Measurements from ENCODE around the gene DNAH14.

GRCh38 chr1:225260319-225260718 lies 330.8 kb downstream of the DNAH14 start:
- TF ChIP-seq CTCF (IDR thresholded peaks at IDR 0.05) (no peak), POLR2A (IDR thresholded peaks at IDR 0.05) (no peak)

Data from uterus (tissue), 2 donors.